GM18498 (cell line): ENCODE results near the gene MARCHF3.
A peak's percentile ranks its signal among the peaks of the same experiment; 100 is the strongest.

Source experiments
- ATAC-seq: cut with Tn5 transposase; IDR thresholded peaks from one replicate; pipeline ENCODE4 v1.9.1; 2021; ENCODE audit warnings: mild to moderate bottlenecking, moderate library complexity; ENCODE audit not compliant: unreplicated experiment

The MARCHF3 gene

GRCh38 chr5:126987271-126987899, 43.0 kb downstream of the MARCHF3 start:
- peak; percentile 6 for ATAC-seq

- ATAC-seq, result no peak
Observed at GRCh38 chr5:126984632-126985031, 45.7 kb downstream of the MARCHF3 start.

DNA sequence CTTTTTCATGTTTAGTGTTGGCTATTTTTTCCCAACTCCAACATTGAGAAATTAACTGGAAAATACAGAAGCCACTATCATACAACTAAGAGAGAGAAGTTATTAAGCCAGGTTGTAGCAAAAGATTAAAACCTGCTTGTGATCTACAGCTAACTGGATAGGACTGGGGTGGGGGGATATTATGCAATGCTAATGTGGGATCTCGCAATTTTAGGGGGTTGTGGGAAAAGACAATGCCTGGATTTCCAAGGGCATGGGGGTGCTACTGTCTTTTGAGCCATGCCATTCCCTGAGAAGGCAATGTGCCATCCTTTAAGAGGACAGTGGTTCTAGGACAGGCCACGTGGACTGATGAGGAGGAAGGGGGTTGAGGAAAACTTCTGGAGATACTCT, 46.5 kb downstream of the MARCHF3 start:
- no peak for ATAC-seq

- no peak for ATAC-seq
Observed at GRCh38 chr5:126982926-126983873, 47.2 kb downstream of the MARCHF3 start.

DNA sequence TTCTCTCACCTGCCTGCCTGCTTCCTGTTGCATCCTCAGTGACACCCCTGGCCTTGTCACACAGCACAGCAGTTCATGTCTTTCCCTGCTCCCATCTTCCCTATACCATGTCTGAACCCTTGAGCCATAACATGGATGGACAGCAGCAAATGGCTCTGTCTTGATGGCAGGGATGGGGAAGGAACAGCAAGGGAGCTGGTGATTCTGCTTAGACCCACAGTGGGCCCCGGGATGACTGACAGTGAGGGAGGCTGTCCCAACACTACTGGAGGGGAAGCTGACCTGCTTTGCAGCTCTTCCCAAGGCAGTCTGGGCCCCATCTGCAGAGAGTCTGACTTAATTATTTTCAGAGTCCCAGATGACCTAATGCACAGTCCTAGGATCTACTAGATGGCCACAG, 48.2 kb downstream of the MARCHF3 start:
- no peak for ATAC-seq

GRCh38 chr5:126981701-126982100, 48.7 kb downstream of the MARCHF3 start:
- no peak for ATAC-seq

GRCh38 chr5:126981222-126981621, 49.1 kb downstream of the MARCHF3 start:
- no peak for ATAC-seq

GRCh38 chr5:126978258-126978657, 52.1 kb downstream of the MARCHF3 start:
- no peak for ATAC-seq

- ATAC-seq, result no peak
Observed at GRCh38 chr5:126976520-126977172, 53.7 kb downstream of the MARCHF3 start.

DNA sequence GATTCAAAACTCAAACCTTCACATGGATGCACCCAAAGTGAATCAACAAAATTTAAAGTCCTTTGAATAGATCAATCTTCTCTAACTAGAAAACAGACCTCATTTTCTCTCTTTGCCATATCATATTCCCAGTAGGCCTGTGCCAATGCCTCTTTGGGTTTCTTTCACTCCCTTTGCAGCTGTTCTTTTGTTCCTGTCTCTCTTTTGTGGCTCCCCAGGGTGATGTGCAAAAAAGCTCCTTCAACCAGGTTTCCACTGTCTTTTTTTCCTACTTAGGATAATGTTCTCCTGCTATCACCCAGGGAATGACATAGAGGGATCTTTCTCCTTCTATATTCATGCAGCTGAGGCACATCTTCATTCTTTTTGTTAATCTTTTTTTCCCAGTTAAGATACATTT, 54.6 kb downstream of the MARCHF3 start:
- no peak for ATAC-seq

DNA sequence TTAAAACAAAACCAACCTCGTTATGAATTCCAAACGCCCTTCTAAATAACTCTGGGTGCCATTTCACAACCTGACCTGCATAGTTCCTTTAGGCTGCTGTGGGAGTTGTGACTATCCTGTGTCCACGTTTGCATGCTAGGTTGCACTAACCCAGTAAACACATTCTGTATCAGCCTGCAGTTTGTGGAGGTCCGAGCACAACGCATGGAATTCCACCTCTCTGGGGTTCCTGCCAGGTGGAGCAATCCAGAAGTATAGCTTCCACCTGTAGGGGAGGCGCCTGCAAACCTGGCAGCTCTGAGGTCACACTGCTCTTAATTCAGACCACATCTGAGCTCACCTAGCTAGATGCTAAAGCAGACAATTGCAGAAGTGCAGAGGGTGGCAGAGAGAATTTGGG, 57.2 kb downstream of the MARCHF3 start:
- ATAC-seq, result no peak

DNA sequence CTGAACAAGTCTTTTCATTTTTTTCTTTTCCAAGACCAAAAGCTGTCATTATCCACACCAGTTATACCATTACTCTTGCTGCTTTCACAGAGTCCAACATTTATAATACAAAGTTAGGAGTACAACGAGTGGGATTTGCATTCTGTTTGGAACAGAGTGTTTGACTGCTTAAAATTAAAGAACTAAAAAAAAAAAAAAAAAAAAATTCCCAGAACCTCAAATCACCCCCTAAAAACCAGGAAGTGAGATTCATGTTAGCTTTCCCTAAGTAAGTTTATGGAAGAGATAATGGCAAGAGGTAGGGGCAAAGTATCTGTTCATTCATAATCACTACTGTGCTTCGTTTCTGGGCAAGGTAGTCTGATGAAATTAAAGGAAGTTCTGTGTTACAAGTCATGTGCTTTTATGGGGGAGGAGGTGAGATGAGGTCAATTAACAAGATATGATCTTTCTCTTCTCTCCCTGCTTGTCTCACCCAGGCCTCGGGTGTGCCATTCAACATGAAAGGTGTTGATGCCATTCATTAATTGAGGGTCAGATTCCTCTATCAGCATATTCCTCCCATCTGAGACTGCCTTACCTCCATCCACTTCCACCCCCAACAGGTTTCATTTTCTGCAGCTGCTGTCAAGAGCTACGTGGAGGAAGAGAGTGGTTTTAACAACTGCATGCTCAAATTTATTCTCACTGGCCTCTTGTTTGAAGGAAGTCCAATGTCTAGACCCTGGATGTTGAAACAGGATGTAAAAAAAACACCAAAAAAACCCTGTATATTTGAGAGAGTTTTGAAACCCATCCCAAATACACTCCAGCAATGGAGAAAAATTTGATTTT, 58.1 kb downstream of the MARCHF3 start:
- ATAC-seq, result peak; percentile 81

DNA sequence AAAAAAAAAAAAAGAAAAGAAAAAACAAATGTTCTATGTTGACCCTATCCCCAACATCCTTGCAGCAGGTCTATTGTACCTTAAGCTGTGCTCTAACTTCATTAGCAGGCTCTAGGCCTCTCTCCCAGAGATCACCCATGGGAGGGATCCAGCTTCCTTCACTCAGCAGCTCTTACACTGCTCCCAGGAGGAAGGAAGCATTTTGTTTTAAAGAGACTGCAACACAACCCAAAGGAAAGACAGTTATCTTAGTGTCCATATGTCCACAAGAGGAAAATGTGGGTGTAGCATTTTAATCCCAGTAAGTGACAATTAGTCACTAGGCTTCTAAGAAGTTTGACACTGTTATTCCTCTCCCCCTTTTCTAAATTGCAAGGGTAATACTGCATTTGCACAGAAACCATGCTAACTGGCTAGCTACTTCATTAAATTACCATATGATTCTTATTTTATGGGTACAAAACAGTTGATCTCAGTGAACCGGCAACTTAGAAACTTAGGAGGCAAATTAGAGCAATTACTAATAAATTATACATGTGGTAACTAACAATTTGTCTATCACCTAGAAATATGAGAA, 58.8 kb downstream of the MARCHF3 start:
- ATAC-seq, result no peak

- no peak for ATAC-seq
Observed at GRCh38 chr5:126970517-126971017, 59.8 kb downstream of the MARCHF3 start.

- ATAC-seq, result no peak
Observed at GRCh38 chr5:126969548-126969947, 60.8 kb downstream of the MARCHF3 start.

DNA sequence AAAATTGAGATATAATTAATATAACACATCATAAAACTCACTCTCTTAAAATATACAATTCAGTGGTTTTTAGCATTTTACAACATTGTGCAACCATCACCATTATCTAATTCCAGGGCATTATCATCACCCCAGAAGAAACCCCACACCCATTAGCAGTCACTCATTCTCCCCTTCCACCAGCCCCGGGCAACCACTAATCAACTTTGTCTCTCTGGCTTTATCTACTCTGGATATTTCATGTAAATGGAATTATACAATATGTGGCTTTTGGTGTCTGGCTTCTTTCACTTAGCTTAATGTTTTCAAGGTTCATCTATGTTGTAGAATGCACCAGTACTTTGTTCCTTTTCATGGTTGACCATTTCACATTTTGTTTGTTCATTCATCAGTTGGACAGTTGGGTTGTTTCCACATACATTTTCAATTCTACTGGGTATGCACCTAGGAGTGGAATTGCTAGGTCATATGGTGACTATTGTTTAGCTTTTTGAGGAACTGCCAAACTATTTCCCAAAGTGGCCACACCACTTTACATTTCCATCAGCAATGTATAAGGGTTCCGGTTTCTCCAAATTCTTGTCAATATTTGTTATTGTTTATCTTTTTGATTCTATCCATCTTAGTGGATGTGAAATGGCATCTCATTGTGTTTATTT, 62.4 kb downstream of the MARCHF3 start:
- ATAC-seq, result no peak

DNA sequence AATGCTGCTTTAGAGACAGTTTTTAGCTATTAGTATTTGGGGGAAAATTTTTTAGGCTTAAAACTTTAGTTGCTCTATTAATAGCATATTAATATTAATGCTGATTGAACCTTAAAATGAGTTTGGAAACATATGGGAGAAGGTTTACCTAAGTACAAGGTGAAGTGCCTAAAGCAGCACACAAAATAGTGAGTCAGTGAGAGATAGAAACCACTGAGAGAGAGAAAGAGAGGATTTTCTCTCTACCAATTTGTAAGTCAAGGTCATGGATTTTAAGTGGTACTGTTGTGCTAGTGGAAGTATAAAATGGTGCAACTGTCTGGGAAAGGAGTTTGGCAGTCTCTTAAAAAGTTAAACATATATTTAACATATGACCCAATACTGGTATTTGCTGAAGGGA, 64.9 kb downstream of the MARCHF3 start:
- no peak for ATAC-seq

GRCh38 chr5:126965061-126965475, 65.3 kb downstream of the MARCHF3 start:
- ATAC-seq, result peak; percentile 52

GRCh38 chr5:126963822-126964375, 66.5 kb downstream of the MARCHF3 start:
- no peak for ATAC-seq
